Activated CD8-positive, alpha-beta memory T cell treated with anti-CD3 and anti-CD28 coated beads, Interleukin-2, amount 50 U/mL, for 4 hours (primary cell): Measurements from ENCODE around the gene CFAP70.
"Not testable (repeated sequence)": the region's sequence is repeated elsewhere in the genome, so short reads cannot be mapped to it uniquely, and the experiment has no call there.

ENCODE experiments used
- DNase-seq: peaks from one replicate; pipeline ENCODE4 v3.0.0-alpha.2; 2020

The CFAP70 gene

DNA sequence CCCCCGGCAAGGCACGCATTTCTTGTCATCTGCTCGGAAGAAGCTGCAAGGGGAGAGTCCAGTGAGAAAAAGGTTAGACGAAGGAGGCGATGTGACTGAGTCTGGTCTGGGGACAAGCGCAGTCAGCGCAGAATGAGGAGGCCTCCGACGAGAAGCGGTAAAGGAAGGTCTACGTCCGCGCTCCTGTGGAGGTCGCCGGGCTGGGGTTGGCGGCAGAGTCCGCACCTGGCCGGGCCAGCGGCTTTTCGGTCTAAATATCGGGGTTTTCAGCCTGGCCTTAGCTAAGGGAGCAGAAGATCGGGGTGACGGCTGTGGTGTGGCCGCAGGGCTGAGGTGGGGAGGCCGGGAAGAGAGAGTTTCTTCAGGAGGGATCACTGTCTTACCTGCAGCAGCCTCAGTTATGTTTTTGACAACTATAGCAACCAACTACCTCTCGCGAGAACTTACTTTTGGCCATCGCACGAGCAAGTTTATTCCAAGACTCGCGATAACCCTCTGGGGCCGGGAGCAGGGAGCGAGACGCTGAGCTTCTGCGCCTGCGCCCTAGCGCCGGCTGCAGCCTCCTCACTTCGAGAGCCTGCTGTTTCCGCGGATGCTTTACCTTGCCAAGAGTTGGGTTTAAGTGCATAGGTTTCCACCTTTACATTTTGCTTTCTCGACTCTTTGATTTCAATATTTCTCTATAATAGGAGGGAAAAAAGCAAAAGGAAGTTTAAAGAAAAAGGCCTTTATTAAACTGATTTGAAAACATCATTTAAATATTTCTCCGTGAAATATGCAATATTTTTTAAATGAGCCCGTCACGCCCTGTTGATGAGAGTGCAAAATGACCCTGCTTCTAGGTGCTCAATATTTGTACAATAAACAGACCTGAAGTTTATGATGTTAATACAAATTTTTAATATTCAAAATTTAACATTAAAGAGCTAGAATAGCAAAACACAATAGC, at the start of gene CFAP70:
TSS of gene CFAP70 (minus strand) at position 534 of the 949 bp plus-strand sequence. CDS start 4,068 bp downstream, outside the sequence.
- DNase-seq, result peak; percentile 87

DNA sequence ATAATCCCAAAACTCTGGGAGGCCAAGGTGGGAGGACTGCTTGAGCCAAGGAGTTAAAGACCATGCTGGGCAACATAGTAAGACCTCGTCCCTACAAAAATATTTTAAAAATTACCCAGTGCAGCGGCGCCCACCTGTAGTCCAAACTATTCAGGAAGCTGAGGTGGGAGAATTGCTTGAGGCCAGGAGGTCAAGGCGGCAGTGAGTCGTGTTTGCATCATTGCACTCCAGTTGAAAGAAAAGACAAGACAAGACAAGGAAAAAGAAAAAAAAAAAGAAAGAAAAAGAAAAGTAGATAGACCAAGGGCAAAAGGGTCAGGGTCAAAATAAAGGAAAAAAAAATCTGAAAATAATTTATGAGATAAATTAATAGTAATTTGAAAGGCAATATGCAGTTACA, 49.4 kb upstream of the CFAP70 start:
- DNase-seq, result no peak

DNA sequence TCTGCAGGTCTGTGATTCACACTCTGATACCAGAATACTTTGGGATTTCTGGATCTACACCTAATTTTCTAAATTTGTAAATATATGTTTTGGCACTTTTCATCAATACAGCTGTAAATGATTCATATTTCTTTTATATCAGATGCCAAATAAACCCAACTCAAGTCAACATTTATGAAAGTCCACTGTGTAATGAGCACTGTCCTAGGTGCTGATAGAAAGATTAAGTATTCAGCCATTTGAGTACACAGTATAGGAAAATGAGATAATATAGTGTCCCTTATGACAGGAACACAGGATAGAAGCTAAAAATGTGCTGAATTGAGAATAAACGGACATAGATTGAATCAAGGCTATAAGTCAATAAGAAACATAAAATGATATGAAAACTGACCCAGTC, 48.8 kb upstream of the CFAP70 start:
- no peak for DNase-seq

DNA sequence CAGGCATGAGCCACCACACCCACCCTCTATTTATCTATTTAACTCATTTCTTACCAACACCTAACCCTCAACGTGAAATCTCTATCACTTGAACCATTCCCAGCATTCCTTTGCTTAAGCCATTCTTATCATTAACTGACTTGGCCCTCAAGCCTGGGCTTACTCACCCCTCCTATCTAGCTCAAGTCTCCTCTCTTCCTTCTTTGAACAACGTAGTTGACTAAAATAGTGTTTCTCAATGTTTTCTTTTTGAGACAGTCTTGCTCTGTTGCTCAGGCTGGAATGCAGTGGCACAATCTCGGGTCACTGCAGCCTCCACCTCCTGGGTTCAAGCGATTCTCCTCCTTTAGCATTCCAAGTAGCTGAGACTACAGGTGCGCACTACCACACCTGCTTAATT, 48.2 kb upstream of the CFAP70 start:
- no peak for DNase-seq

DNA sequence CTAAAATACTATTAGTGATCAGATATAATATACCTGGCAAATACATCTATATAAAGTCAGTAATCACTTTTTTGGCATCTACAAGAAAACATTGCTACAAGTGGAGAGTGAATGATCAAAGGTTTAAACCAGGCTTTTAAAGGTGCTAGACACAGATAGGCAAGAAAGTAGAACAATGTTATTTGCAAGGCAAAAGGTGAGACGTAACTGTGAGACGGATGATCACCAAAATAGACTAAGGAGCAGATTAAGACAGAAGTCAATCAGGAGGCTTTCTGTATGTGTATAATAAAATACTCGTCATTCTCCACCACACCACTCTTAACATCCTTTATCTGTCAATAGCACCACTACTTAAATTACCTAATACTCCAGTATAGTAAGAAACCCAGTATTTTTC, 46.9 kb upstream of the CFAP70 start:
- DNase-seq, result no peak

DNA sequence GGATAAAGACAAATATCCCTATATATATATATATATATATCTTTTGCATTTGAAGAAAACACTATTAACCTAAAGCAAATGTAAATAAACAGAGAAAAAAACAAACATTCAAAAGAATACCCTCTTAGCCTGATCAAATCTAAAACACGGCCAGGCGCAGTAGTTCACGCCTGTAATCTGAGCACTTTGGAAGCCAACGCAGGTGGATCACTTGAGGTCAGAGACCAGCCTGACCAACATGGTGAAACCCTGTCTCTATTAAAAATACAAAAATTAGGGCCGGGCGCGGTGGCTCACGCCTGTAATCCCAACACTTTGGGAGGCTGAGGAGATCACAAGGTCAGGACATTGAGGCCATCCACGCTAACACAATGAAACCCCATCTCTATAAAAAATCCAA, 46.0 kb upstream of the CFAP70 start:
- DNase-seq, result no peak

DNA sequence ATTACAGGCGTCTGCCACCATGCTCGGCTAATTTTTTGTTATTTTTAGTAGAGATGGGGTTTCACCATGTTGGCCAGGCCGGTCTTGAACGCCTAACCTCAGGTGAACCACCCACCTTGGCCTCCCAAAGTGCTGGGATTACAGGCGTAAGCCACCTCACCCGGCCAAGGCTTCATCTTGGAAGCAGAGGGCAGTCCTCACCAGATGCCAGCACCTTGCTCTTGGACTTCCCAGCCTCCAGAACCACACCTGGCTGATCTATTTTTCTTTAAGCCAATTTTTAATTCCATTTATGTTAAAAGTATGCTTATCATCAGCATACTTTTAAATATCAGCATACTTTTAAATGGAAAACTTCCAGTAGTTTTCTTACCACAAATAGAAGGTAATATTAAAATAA, 43.0 kb upstream of the CFAP70 start:
- no peak for DNase-seq

DNA sequence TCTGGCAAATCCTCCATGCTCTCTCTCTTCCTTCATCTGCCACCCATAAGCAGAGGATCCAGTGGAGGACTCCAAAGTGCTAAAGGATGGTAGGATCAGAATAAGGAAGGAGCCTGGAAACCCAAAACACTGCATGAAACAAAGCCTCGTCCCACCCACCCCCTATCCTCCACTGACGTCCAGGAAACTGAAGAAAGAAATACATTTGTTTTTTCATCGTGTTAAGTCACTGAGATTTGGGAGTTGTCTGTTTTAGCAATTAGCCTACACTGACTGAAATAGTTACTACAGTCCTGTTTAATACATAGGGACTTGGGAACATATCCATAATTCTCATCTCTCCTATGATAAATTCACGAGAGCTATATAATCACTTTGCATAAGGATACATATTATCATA, 40.4 kb upstream of the CFAP70 start:
- DNase-seq, result no peak

DNA sequence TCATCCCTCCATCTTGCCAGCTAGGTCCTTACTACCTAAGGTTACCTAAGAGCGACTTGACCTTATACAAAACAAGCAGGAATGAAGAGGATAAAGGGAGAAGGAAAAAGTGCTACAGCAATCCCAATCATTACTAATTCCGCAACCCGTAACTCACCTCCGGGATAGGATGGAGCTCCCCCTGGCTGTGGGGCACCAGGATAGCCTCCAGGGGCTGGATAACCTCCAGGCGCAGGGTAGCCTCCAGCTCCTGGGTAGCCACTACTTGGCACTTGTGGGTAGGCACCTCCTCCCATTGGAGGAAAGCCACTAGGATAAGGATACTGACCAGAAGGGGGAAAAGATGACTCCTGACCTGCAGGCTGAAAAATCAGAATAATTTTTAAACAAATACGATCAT, 39.4 kb upstream of the CFAP70 start:
- DNase-seq, result no peak

DNA sequence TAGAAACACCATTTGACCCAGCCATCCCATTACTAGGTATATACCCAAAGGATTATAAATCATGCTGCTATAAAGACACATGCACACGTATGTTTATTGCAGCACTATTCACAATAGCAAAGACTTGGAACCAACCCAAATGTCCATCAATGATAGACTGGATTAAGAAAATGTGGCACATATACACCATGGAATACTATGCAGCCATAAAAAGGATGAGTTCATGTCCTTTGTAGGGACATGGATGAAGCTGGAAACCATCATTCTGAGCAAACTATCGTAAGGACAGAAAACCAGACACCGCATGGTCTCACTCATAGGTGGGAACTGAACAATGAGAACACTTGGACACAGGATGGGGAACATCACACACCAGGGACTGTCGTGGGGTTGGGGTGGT, 35.7 kb upstream of the CFAP70 start:
- not testable (repeated sequence) for DNase-seq

DNA sequence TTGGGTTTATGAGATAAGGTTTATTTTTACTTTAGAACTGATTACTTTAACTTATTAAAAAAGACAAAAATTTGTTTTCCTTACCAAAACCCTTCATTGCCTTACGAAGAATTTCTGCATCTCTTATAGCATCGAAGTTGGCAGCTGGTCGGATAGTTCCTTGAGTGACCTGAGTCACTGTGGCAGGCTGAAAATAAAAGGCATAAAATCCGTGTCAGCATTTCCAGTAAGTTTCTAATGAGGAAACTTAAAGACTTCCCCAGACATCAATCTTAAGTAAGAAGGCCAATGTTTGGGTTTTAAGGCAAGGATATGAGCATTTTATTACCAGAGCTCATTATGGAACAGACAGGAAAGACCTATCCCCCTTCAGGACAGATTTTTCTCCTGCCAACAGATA, 29.6 kb upstream of the CFAP70 start:
- DNase-seq, result no peak

DNA sequence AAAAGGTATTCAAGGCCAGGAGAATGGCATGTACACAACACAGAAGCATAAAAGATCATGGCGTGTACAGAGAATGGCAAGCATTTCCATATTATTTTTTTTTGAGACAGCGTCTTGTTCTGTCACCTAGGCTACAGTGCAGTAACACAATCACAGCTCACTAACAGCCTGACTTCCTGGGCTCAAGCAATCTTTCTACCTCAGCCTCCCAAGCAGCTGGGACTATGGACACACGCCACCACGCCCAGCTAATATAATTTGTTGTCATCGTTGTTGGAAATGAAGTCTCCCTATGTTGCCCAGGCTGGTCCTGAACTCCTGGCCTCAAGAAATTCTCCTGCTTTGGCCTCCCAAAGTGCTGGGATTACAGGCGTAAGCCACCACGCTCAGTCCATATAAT, 27.9 kb upstream of the CFAP70 start:
- no peak for DNase-seq

DNA sequence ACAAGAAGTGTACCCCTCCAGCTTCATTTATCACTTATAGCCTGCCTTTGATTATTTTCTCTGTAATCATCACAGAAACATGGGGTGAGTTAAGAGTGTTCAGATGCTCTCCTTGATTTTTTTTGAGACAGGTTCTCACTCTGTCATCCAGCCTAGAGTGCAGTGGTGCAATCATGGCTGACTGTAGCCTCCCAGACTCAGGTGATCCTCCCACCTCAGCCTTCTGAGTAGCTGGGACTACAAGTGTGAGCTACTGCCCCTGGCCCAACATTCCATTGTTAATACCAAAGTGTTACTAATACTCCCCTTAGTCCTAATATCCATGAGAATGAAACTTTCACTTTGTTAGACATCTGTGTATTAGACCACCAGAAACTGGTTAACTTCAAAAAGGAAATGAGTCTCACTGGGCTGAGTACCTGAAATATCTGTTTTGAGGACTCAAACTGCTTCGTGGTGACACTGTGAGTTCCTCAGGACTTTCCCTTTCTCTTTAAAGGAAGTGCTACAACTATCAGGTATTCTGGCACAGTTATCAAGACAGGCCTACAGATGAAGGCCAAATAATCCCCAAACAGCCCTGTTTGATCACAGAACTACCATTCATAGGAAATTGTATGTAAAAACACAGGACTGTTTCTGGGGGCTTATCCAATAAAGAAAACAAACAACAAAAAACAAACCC, 20.5 kb upstream of the CFAP70 start:
- DNase-seq, result no peak

DNA sequence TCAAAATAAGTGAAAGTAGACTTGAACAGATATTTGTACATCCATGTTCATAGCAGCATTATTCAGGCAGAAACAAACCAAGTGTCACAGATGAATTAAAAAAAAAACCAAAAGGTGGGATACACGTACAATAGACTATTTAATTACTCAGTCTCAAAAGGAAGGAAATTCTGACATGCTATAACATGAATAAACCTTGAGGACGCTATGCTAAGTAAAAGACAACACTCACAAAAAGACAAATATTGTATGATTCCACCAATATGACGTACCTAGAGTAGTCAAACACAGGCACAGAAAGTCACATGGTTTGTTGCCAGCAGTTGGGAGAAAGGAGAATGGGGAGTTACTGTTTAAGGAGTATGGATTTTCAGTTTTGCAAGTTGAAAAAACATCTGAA, 18.0 kb upstream of the CFAP70 start:
- no peak for DNase-seq

DNA sequence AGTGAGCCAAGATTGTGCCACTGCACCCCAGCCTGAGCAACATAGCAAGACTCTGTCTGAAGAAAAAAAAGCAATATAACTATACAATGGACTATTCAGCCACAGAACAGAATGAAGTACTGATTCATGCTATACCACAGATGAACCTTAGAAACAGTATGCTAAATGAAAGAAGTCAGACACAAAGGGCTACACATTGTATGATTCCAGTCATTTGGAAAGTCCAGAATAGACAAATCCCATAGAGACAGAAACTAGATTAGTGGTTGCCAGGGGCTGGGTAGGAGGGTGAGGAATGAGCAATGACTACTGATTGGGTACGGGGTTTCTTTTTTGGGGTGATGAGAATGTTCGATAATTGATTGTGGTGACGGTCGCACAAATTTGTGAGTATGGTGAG, 9.6 kb upstream of the CFAP70 start:
- no peak for DNase-seq

DNA sequence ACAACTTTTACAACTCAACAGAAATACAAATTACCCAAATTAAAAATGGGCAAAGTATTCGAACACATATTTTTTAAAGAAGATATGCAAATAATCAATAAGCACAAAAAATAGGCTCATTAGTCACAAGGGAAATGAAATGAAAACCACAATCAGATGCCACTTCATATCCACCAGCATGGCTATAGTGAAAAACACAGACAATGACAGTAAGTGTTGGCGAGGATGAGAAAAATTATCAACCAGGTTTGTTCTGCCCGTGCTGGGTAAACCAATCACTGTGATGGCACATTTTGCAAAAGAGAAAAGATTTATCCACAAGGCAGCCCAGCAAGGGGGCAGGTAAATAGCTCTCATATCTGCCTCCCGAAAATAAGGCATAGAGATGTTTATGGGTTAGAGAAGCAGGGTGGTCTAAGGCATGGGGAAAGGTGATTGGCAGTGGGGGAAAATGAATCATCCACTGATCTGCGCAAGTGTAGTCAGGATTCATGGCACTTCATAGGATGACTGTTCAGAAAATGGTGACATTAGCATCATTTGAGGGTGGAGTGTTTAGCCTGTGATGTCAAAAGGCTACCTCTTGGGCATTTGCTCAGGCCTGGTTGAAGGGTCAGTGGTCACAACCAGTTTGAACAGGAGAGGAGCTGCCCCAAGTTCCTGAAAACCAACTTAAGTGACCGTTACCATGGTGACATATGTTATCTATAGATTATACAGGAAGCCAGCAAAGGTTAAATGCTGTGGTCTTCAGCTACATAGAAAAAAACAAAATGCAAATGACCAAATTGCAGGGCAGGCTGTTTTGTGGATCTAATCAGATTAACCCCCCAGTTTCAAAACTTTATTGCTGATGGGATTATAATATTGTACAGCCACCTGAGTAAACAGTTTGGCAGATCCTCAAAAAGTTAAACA, 8.0 kb upstream of the CFAP70 start:
- DNase-seq, result no peak

DNA sequence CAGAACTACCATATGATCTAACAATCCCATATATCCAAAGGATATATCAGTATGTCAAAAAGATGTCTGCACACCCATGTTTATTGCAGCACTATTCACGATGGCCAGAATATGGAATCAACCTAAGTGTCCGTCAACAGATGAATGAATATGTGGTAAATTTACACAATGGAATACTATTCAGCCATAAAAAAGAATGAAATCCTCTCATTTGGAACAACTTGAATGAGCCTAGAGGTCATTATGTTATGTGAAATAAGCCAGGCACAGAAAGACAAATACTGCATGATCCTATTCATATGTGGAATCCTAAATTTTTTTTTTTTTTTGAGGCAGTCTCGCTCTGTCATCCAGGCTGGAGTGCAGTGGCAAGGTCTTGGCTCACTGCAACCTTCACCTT, 6.3 kb upstream of the CFAP70 start:
- no peak for DNase-seq

DNA sequence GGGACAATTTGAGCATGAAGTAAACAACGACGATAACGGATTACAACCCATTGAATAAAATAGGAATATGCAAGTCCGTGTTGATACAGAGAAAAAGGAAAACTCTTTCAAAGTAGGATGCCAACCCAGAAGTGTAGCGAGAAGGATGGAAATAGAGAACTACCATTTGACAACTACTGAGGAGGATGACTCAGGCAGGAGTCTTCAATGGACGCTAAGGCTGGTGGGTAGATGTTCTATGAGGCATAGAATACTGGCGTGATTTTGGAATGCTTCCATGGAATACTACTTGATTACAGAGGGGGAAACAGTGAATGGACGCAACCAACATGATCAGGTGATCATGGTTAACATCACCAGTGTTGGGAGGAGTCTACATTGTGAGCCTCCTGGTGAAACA, 828 bp upstream of the CFAP70 start:
- no peak for DNase-seq

DNA sequence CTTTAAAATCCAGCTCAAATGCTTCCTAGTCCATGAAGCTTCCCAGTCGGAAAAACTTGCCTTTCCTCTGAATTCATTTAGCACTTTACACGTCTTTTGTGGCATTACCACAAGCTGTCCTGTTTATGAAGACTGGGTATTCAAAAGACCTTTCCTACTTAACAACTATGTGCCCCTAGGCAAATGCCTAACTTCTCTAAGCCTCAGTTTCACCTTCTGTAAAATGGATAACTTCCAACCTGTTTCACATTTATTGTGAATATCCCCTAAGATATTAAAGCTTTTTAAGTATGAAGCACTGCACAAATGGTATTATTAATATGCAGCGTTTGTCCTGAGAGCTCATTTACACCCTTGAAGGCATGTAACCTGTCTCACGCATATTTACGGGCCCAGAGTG, 843 bp downstream of the CFAP70 start:
- DNase-seq, result no peak

DNA sequence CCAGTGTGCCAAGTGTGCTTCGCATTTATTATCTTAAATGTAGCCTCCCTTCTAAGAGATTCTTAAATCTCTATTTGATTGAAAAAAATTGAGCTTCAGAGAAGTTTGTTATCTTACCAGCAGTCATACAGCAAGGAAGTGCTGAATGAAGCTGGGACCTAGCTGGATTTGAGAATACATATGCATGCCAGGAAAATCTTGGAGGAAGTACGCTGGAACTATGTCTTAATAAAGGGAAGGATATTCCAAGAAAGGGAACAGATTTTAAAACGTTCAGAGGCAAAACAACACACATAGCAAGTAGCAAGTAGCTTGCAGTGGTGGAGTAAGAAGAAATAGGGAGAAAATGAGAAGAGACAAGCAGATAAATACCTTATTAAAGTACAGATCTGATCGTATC, 1.5 kb downstream of the CFAP70 start:
- DNase-seq, result no peak

DNA sequence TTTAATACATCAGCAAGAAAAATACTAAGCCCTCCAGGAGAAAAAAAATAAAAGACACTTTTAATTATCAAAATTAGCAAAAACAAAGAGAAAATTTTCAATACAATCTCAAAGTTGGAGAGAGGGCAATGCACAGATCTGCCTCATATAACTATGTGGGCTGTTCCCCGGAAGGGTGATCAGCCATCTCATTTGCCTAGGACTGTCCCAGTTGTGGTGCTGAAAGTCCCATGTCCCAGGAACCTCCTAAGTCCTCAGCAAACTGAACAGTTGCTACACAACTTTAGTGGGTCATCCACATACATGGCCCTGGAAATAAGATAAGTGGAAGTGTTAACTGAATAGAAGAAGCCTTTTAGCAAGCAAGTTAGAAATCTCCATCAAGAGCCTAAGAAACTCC, 14.4 kb downstream of the CFAP70 start:
- no peak for DNase-seq

DNA sequence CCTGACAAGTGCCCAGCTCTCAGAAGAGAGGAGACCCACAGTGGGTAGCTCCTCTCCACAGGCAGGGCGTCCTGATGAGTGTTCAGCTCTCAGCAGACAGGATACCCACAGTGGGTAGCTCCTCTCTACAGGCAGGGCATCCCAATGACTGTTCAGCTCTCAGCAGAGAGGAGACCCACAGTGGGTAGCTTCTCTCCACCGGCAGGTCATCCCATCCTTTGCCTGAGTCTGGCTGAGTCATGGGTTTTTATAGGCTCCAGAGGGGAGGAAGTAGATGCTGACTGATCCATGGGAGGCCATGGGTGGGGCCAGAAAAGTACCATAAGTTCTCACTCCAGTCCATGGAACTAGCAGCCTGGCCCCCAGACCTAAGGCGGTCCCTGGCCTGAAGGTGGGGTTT, 18.5 kb downstream of the CFAP70 start:
- no peak for DNase-seq

DNA sequence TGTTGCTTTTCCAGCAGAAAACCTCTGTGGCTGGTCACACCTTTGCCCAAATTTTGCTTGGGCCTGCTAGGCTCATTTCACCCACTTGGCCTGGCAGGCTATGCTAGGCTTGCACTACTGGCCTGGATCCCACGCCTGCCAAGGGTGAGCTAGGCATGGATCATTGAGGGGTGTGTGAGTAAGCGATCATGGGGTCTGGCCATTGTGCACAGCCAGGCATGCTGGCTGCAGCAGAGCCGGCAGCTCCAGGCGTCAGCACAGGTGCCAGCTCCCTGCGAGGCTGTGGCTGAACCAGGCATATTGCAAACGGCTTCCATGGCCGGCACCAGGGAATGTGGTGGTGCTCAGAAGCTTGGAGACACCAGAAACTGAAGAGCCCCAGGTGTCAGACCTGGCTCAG, 19.2 kb downstream of the CFAP70 start:
- DNase-seq, result no peak
